ENCODE results near the gene CLSTN3. TPM values are rescaled to one million over a fixed set of nuclear protein-coding genes. Genes with fewer than 3 reads are reported as not detected.

Gene CLSTN3
- total RNA-seq, 4 donors from 2014 or later = 18.0 to 53.4 (median 37.3) TPM

DNA sequence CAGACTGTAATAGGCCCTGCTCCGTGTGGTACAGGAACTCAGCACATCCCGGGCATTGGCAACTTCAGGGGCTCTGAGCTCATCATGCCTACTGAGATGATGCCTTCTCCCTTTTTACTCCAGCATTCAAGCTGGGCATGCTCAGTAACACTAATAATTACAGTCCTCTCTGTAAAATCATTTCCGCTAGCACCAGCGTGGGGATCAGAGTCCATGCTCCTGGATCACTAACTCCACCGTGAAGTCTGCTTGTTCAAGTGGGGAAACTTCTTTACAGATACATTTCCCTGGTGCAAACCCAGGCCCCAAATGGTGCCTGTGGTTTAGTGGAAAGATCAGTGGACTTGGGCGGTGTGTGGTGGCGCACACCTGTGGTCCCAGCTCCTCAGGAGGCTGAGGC lies 16.7 kb downstream of the CLSTN3 start:
- Histone ChIP-seq H3K4me3 (replicated peaks in 1 of 3) (no peak overlapping the region), H3K27me3 (no peaks in the 10 kb centered on the region), H3K9me3 (no peaks in the 10 kb centered on the region), H3K4me1 (no peaks in the 10 kb centered on the region), H3K27ac (no peak overlapping the region), H3K36me3 (peaks cover 13 to 28% of the 10 kb centered on the region in 2 donors)
- intact Hi-C loops (cut with DNase I) = no loop called here
- no peak for DNase-seq
- WGBS, 2 donors = 91 to 98% methylated on average over 6 to 7 of the region's 7 CpGs
- no peak for TF ChIP-seq POLR2A (IDR thresholded peaks at IDR 0.05)
- TF ChIP-seq, protein P1, sequence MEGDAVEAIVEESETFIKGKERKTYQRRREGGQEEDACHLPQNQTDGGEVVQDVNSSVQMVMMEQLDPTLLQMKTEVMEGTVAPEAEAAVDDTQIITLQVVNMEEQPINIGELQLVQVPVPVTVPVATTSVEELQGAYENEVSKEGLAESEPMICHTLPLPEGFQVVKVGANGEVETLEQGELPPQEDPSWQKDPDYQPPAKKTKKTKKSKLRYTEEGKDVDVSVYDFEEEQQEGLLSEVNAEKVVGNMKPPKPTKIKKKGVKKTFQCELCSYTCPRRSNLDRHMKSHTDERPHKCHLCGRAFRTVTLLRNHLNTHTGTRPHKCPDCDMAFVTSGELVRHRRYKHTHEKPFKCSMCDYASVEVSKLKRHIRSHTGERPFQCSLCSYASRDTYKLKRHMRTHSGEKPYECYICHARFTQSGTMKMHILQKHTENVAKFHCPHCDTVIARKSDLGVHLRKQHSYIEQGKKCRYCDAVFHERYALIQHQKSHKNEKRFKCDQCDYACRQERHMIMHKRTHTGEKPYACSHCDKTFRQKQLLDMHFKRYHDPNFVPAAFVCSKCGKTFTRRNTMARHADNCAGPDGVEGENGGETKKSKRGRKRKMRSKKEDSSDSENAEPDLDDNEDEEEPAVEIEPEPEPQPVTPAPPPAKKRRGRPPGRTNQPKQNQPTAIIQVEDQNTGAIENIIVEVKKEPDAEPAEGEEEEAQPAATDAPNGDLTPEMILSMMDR (IDR thresholded peaks at IDR 0.05) = no peak

GRCh38 chr12:7150356-7150755 lies 20.2 kb downstream of the CLSTN3 start:
- no peaks in the 10 kb centered on the region for H3K27me3 ChIP-seq
- no peak overlapping the region for H3K27ac ChIP-seq
- no peaks in the 10 kb centered on the region for H3K9me3 ChIP-seq
- intact Hi-C loops (cut with DNase I) = no loop called here
- H3K4me1 ChIP-seq = peaks cover 2% of the 10 kb centered on the region in 2 donors
- peaks cover 13 to 28% of the 10 kb centered on the region in 2 donors for H3K36me3 ChIP-seq
- DNase-seq = no peak
- TF ChIP-seq, protein P1 (IDR thresholded peaks at IDR 0.05) = no peak
- TF ChIP-seq POLR2A (IDR thresholded peaks at IDR 0.05) = no peak
- WGBS, 2 donors = 83 to 90% methylated on average over 8 to 12 of the region's 12 CpGs
- no peak overlapping the region for H3K4me3 ChIP-seq (replicated peaks in 1 of 3)

DNA sequence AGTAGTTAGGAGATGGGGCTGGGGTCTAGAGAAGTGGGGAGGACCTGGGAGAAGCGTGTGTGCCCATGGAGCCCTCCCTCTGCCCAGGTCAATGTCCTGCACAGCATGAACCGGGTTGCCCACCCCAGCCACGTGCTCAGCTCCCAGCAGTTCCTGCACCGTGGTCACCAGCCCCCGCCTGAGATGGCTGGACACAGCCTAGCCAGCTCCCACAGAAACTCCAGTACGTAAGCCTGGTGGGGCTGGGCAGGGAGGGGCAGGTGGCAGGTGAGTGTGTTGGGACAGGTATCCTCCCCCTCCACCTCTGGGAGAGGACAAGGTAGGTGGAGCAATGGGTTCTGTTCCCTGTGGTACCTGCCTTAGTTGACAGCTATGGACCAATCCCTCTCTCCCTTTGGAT lies 20.7 kb downstream of the CLSTN3 start:
- DNase-seq = no peak
- Histone ChIP-seq H3K4me1 (peaks cover 6 to 7% of the 10 kb centered on the region in 2 donors), H3K36me3 (peaks cover 13 to 27% of the 10 kb centered on the region in 2 donors), H3K27me3 (no peaks in the 10 kb centered on the region), H3K27ac (no peak overlapping the region), H3K4me3 (replicated peaks in 1 of 3) (no peak overlapping the region), H3K9me3 (no peaks in the 10 kb centered on the region)
- TF ChIP-seq, protein P1 (IDR thresholded peaks at IDR 0.05) = no peak
- TF ChIP-seq POLR2A (IDR thresholded peaks at IDR 0.05) = no peak
- 93 to 98% methylated on average over 5 to 6 of the region's 6 CpGs for WGBS, 2 donors
- intact Hi-C loops (cut with DNase I) = no loop called here

- Histone ChIP-seq H3K4me1 (peaks cover 10 to 11% of the 10 kb centered on the region in 2 donors), H3K27ac (no peak overlapping the region), H3K36me3 (peaks cover 13 to 20% of the 10 kb centered on the region in 2 donors), H3K9me3 (no peaks in the 10 kb centered on the region), H3K4me3 (replicated peaks in 1 of 3) (no peak overlapping the region), H3K27me3 (no peaks in the 10 kb centered on the region)
- DNase-seq = no peak
- intact Hi-C loops (cut with DNase I) = no loop called here
- WGBS, 2 donors = 94 to 97% methylated on average over 6 of the region's 6 CpGs
- TF ChIP-seq POLR2A (IDR thresholded peaks at IDR 0.05) = no peak
- TF ChIP-seq, protein P1 (IDR thresholded peaks at IDR 0.05) = no peak
Measured at GRCh38 chr12:7151532-7151931, 21.4 kb downstream of the CLSTN3 start.

GRCh38 chr12:7152818-7153217 lies 22.6 kb downstream of the CLSTN3 start:
- TF ChIP-seq POLR2A (IDR thresholded peaks at IDR 0.05) = no peak
- TF ChIP-seq, protein P1 (IDR thresholded peaks at IDR 0.05) = no peak
- no peaks in the 10 kb centered on the region for H3K9me3 ChIP-seq

More at GRCh38 chr12:7152818-7153217, 22.6 kb downstream of the CLSTN3 start:
- 85 to 87% methylated on average over 4 of the region's 4 CpGs for WGBS, 2 donors
- no peak for DNase-seq
- H3K27ac ChIP-seq = no peak overlapping the region
- H3K4me1 ChIP-seq = peaks cover 10 to 11% of the 10 kb centered on the region in 2 donors
- H3K27me3 ChIP-seq = no peaks in the 10 kb centered on the region
- H3K36me3 ChIP-seq = peaks cover 13 to 18% of the 10 kb centered on the region in 2 donors
- H3K4me3 ChIP-seq (replicated peaks in 1 of 3) = no peak overlapping the region
- intact Hi-C loops (cut with DNase I) = no loop called here

Data from thyroid gland (tissue), 4 donors.